HCT116 (cell line): ENCODE data around the gene ALDH5A1. TPM values are rescaled to one million over a fixed set of nuclear protein-coding genes. Genes with fewer than 3 reads are reported as not detected.

ENCODE experiments used
- ATAC-seq: fragments of 200-7000 bp; cut with Tn5 transposase; 2 replicates; pipeline ENCODE4 v1.9.1; 2020; ENCODE audit warnings: mild to moderate bottlenecking, moderate library complexity
- BruUV-seq: library from RNA; stranded (reverse); fragments of 400-500 nt; replicated peaks from 2 replicates; lab custom pipeline; 2021; lab: Mats Ljungman, UMichigan
- CTCF ChIA-PET: fragments of 300-600 bp; sonication (Branson Sonifier 250); formaldehyde crosslinking; loops from one replicate; lab custom pipeline; 2021; ENCODE audit warnings: antibody characterized with exemption; lab: Charles Lee
- POLR2A ChIA-PET: fragments of 300-600, 350-600 bp; sonication (Branson Sonifier 250); formaldehyde crosslinking; loops from one replicate; lab custom pipeline; 2021; ENCODE audit warnings: antibody characterized with exemption; lab: Charles Lee
- RAD21 ChIA-PET, 2 experiments: fragments of 300-600 bp; sonication (Branson Sonifier 250); formaldehyde crosslinking; loops; one replicate each; lab custom pipeline; 2023; ENCODE audit warnings: low total read pairs in 2 of 2; ENCODE audit not compliant: uncharacterized antibody in 2 of 2, unreplicated experiment in 2 of 2, low non-redundant PET in 1 of 2; lab: Charles Lee
- DNase-seq: peaks from one replicate; pipeline ENCODE4 v3.0.0-alpha.2; 2010; ENCODE audit warnings: low read depth, low spot score
- H2AFZ ChIP-seq: fragments of 200-600 bp; shearing (Covaris generic), sonication (generic); 2 replicates; pipeline ENCODE4 v1.6.1; 2017; ENCODE audit warnings: low read depth, mixed run types, mixed read lengths, antibody characterized with exemption, low read length; ENCODE audit not compliant: poor library complexity, severe bottlenecking
- H3K27ac ChIP-seq: 2 replicates; pipeline ENCODE4 v1.5.1; 2012; ENCODE audit warnings: low read depth, low read length
- H3K27me3 ChIP-seq: fragments of 200-600 bp; sonication (generic); 2 replicates; pipeline ENCODE4 v1.6.1; 2016; ENCODE audit warnings: mixed run types, low read length, mixed read lengths; ENCODE audit not compliant: insufficient read depth
- H3K36me3 ChIP-seq, 2 experiments: fragments of 200-500 bp in 1 of 2; fragments of 200-600 bp in 1 of 2; sonication (Bioruptor generic) in 1 of 2; sonication (generic) in 1 of 2; 2 replicates each; pipeline versions ENCODE4 v1.5.1 to v1.6.1; 2014 to 2016; ENCODE audit warnings: low read length in 2 of 2, inconsistent platforms in 1 of 2, mixed read lengths in 1 of 2, mixed run types in 1 of 2; ENCODE audit not compliant: insufficient read depth in 2 of 2, control insufficient read depth in 1 of 2
- H3K4me1 ChIP-seq, 2 experiments: fragments of 200-600 bp in 1 of 2; sonication (generic) in 1 of 2; 2 replicates each; pipeline versions ENCODE4 v1.5.1 to v1.6.1; 2012 to 2017; ENCODE audit warnings: low read length in 2 of 2, inconsistent platforms in 1 of 2, mild to moderate bottlenecking in 1 of 2, mixed read lengths in 1 of 2, mixed run types in 1 of 2, moderate library complexity in 1 of 2; ENCODE audit not compliant: insufficient read depth in 2 of 2, control insufficient read depth in 1 of 2
- H3K4me2 ChIP-seq: fragments of 200-600 bp; sonication (generic); 2 replicates; pipeline ENCODE4 v1.6.1; 2017; ENCODE audit warnings: mixed run types, low read length, mixed read lengths
- H3K4me3 ChIP-seq, 2 experiments: fragments of 200-600 bp in 1 of 2; sonication (generic) in 1 of 2; replicated peaks in 1 of 2; 2 replicates each; pipeline ENCODE4 v1.5.1; 2011 to 2016; ENCODE audit warnings: low read length in 2 of 2, control low read depth in 1 of 2, low read depth in 1 of 2, mild to moderate bottlenecking in 1 of 2, mixed read lengths in 1 of 2, mixed run types in 1 of 2
- H3K79me2 ChIP-seq: fragments of 200-600 bp; sonication (generic); 2 replicates; pipeline ENCODE4 v1.6.1; 2017; ENCODE audit warnings: mild to moderate bottlenecking, mixed run types, low read length, moderate library complexity, mixed read lengths; ENCODE audit not compliant: insufficient read depth
- H3K9ac ChIP-seq: fragments of 200-600 bp; sonication (generic); 2 replicates; pipeline ENCODE4 v1.6.1; 2016; ENCODE audit warnings: low read length, mixed read lengths
- H3K9me2 ChIP-seq: fragments of 200-600 bp; sonication (generic), shearing (Covaris generic); 2 replicates; pipeline ENCODE4 v1.6.1; 2017; ENCODE audit warnings: mixed run types, mild to moderate bottlenecking, moderate library complexity; ENCODE audit not compliant: insufficient read depth
- H3K9me3 ChIP-seq, 2 experiments: fragments of 200-500 bp in 1 of 2; fragments of 200-600 bp in 1 of 2; sonication (Bioruptor generic) in 1 of 2; sonication (generic) in 1 of 2; 2 replicates each; pipeline ENCODE4 v1.6.1; 2014 to 2017; ENCODE audit warnings: low read length in 2 of 2, mixed read lengths in 2 of 2, inconsistent platforms in 1 of 2, low read depth in 1 of 2, mild to moderate bottlenecking in 1 of 2, mixed run types in 1 of 2, moderate library complexity in 1 of 2; ENCODE audit not compliant: control insufficient read depth in 1 of 2, insufficient read depth in 1 of 2
- H4K20me1 ChIP-seq: fragments of 200-600 bp; sonication (generic), shearing (Covaris generic); 2 replicates; pipeline ENCODE4 v1.6.1; 2017; ENCODE audit warnings: mixed run types, mild to moderate bottlenecking, moderate library complexity; ENCODE audit not compliant: insufficient read depth
- CBX3 ChIP-seq: IDR thresholded peaks from 2 replicates; pipeline ENCODE4 v1.6.1; 2012; ENCODE audit warnings: low read depth
- JUND ChIP-seq: IDR thresholded peaks from 2 replicates; pipeline ENCODE4 v1.6.1; 2012
- POLR2A ChIP-seq: IDR thresholded peaks from 2 replicates; pipeline ENCODE4 v1.7.0; 2011; ENCODE audit warnings: borderline replicate concordance; ENCODE audit not compliant: insufficient read depth, insufficient read length; ENCODE audit errors: extremely low read depth
- POLR2AphosphoS5 ChIP-seq: IDR thresholded peaks from 2 replicates; pipeline ENCODE4 v1.6.1; 2011; ENCODE audit warnings: mild to moderate bottlenecking, low read depth, low read length, moderate library complexity
- RAD21 ChIP-seq: IDR thresholded peaks from 2 replicates; pipeline ENCODE4 v1.6.1; 2012; ENCODE audit warnings: low read depth, mild to moderate bottlenecking
- SRF ChIP-seq: IDR thresholded peaks from 2 replicates; pipeline ENCODE4 v1.6.1; 2012; ENCODE audit warnings: low read depth
- TCF7L2 ChIP-seq: IDR thresholded peaks from 2 replicates; pipeline ENCODE4 v1.7.0; 2011; ENCODE audit warnings: borderline replicate concordance, inconsistent platforms; ENCODE audit not compliant: insufficient read depth, insufficient read length; ENCODE audit errors: extremely low read depth
- YY1 ChIP-seq: IDR thresholded peaks from 2 replicates; pipeline ENCODE4 v1.6.1; 2011; ENCODE audit warnings: low read length, low read depth, moderate library complexity, mild to moderate bottlenecking; ENCODE audit not compliant: insufficient replicate concordance; ENCODE audit errors: extremely low read depth
- ZFX ChIP-seq: fragments of 450-650 bp; IDR thresholded peaks from 2 replicates; pipeline ENCODE4 v1.6.1; 2017
- intact Hi-C: fragments of 100-400 bp; cut with micrococcal nuclease; formaldehyde crosslinking; loops from 2 replicates; pipeline ENCODE4 v1.10.0; 2022
- total RNA-seq: library from RNA; stranded (reverse); gene quantifications from one replicate; pipeline ENCODE4 v1.2.1, GENCODE V29; 2021; ENCODE audit not compliant: unreplicated experiment
- TF ChIP-seq, protein P1 (sequence below): IDR thresholded peaks from 2 replicates; pipeline ENCODE4 v1.6.1; 2012
- TF ChIP-seq, protein P2 (sequence below): IDR thresholded peaks from 2 replicates; pipeline ENCODE4 v1.6.1; 2012
- TF ChIP-seq, protein P3 (sequence below): IDR thresholded peaks from 2 replicates; pipeline ENCODE4 v1.6.1; 2011; ENCODE audit warnings: mild to moderate bottlenecking, low read length, moderate library complexity; ENCODE audit not compliant: insufficient replicate concordance; ENCODE audit errors: extremely low read depth
- TF ChIP-seq, protein P4 (sequence below): IDR thresholded peaks from 2 replicates; pipeline ENCODE4 v1.6.1; 2012; ENCODE audit warnings: low read depth

The ALDH5A1 gene
- total RNA-seq, 1 experiment from 2014 or later = 10.0 TPM

DNA sequence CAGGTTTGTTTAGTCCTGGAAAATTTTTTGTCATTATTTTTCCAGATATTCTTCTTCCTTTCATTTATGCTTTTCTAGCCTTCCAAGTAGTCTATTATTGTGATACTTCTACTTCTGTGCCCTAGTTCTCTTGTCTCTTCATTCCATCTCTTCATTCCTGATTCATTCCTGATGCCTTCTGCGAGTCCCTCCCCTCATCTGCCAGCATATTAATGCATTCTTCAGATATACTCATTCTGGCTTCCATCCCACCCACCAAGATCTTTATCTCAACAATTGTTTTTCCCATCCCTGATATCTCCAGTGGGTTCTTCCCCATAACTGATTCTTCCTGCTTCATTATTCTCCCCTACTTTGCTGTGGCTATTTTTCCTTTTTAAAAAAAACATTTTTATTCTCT, 35.2 kb downstream of the ALDH5A1 start:
- TF ChIP-seq, protein P1, sequence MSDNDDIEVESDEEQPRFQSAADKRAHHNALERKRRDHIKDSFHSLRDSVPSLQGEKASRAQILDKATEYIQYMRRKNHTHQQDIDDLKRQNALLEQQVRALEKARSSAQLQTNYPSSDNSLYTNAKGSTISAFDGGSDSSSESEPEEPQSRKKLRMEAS = no peak
- Histone ChIP-seq H3K9me3 (no peaks in the 10 kb centered on the region), H3K9ac (no peak overlapping the region), H4K20me1 (no peaks in the 10 kb centered on the region), H3K27me3 (no peaks in the 10 kb centered on the region), H3K9me2 (no peaks in the 10 kb centered on the region), H3K4me1 (no peaks in the 10 kb centered on the region), H3K27ac (no peak overlapping the region), H3K79me2 (no peaks in the 10 kb centered on the region), H3K4me2 (no peak overlapping the region), H3K36me3 (no peaks in the 10 kb centered on the region), H3K4me3 (no peak overlapping the region), H2AFZ (no peak overlapping the region)
- POLR2A ChIA-PET = no interaction called here
- no TSS peak for BruUV-seq
- no peak for ATAC-seq
- intact Hi-C loops = loop anchor here (10.0 kb wide), 1 partner anchor 485 kb away; no protein-coding TSS in a partner anchor
- RAD21 ChIA-PET = no interaction called here
- no peak for DNase-seq
- CTCF ChIA-PET = no interaction called here

DNA sequence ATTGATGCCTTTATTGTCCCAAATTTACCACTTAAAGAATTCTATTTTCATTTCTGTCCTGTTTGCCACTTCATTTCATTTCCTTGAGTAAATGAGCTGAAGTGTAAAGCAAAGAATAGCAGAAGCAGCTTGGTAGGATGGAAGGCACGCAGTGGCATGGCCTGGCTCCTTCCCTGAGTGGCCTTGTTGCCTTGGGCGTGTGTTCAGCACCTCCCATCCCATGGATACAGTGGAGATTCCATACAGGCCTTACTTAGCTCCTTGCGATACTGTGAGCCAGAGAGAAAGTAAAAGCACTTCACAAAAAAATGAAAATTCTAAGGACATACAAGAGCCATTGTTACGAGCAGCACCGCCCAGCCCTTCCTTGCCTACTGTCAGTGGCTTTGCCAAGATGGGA, 39.6 kb downstream of the ALDH5A1 start:
- H3K4me2 ChIP-seq = no peak overlapping the region
- no TSS peak for BruUV-seq
- no peak overlapping the region for H3K9ac ChIP-seq
- TF ChIP-seq YY1 (no peak), POLR2AphosphoS5 (no peak), TCF7L2 (no peak), ZFX (no peak), CBX3 (no peak), JUND (no peak), SRF (no peak), RAD21 (no peak), POLR2A (no peak)
- TF ChIP-seq, protein P2, sequence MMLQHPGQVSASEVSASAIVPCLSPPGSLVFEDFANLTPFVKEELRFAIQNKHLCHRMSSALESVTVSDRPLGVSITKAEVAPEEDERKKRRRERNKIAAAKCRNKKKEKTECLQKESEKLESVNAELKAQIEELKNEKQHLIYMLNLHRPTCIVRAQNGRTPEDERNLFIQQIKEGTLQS = no peak
- TF ChIP-seq, protein P3, sequence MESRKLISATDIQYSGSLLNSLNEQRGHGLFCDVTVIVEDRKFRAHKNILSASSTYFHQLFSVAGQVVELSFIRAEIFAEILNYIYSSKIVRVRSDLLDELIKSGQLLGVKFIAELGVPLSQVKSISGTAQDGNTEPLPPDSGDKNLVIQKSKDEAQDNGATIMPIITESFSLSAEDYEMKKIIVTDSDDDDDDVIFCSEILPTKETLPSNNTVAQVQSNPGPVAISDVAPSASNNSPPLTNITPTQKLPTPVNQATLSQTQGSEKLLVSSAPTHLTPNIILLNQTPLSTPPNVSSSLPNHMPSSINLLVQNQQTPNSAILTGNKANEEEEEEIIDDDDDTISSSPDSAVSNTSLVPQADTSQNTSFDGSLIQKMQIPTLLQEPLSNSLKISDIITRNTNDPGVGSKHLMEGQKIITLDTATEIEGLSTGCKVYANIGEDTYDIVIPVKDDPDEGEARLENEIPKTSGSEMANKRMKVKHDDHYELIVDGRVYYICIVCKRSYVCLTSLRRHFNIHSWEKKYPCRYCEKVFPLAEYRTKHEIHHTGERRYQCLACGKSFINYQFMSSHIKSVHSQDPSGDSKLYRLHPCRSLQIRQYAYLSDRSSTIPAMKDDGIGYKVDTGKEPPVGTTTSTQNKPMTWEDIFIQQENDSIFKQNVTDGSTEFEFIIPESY = no peak
- TF ChIP-seq, protein P4, sequence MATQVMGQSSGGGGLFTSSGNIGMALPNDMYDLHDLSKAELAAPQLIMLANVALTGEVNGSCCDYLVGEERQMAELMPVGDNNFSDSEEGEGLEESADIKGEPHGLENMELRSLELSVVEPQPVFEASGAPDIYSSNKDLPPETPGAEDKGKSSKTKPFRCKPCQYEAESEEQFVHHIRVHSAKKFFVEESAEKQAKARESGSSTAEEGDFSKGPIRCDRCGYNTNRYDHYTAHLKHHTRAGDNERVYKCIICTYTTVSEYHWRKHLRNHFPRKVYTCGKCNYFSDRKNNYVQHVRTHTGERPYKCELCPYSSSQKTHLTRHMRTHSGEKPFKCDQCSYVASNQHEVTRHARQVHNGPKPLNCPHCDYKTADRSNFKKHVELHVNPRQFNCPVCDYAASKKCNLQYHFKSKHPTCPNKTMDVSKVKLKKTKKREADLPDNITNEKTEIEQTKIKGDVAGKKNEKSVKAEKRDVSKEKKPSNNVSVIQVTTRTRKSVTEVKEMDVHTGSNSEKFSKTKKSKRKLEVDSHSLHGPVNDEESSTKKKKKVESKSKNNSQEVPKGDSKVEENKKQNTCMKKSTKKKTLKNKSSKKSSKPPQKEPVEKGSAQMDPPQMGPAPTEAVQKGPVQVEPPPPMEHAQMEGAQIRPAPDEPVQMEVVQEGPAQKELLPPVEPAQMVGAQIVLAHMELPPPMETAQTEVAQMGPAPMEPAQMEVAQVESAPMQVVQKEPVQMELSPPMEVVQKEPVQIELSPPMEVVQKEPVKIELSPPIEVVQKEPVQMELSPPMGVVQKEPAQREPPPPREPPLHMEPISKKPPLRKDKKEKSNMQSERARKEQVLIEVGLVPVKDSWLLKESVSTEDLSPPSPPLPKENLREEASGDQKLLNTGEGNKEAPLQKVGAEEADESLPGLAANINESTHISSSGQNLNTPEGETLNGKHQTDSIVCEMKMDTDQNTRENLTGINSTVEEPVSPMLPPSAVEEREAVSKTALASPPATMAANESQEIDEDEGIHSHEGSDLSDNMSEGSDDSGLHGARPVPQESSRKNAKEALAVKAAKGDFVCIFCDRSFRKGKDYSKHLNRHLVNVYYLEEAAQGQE = no peak
- H3K79me2 ChIP-seq = no peaks in the 10 kb centered on the region
- no peak overlapping the region for H2AFZ ChIP-seq
- H4K20me1 ChIP-seq = no peaks in the 10 kb centered on the region
- RAD21 ChIA-PET = no interaction called here
- CTCF ChIA-PET = interaction anchor here (1.6 kb wide), 1 partner anchor 13 kb away, joined by 5 read pairs; no protein-coding TSS in a partner anchor
- no peaks in the 10 kb centered on the region for H3K36me3 ChIP-seq
- H3K27me3 ChIP-seq = no peaks in the 10 kb centered on the region
- ATAC-seq (no peak), DNase-seq (no peak)
- H3K4me1 ChIP-seq = no peaks in the 10 kb centered on the region
- H3K9me3 ChIP-seq = no peaks in the 10 kb centered on the region
- intact Hi-C loops = no loop called here
- H3K4me3 ChIP-seq = no peak overlapping the region
- H3K27ac ChIP-seq = no peak overlapping the region
- POLR2A ChIA-PET = no interaction called here
- H3K9me2 ChIP-seq = no peaks in the 10 kb centered on the region
